ENCODE results near the gene PPP1R9A.

GRCh38 chr7:95059842-95060313, 152.5 kb downstream of the PPP1R9A start:
- TF ChIP-seq EZH2 (IDR thresholded peaks at IDR 0.05; ENCODE audit: borderline replicate concordance, low read depth, low read length, severe bottlenecking): no peak
- TF ChIP-seq, protein P1, sequence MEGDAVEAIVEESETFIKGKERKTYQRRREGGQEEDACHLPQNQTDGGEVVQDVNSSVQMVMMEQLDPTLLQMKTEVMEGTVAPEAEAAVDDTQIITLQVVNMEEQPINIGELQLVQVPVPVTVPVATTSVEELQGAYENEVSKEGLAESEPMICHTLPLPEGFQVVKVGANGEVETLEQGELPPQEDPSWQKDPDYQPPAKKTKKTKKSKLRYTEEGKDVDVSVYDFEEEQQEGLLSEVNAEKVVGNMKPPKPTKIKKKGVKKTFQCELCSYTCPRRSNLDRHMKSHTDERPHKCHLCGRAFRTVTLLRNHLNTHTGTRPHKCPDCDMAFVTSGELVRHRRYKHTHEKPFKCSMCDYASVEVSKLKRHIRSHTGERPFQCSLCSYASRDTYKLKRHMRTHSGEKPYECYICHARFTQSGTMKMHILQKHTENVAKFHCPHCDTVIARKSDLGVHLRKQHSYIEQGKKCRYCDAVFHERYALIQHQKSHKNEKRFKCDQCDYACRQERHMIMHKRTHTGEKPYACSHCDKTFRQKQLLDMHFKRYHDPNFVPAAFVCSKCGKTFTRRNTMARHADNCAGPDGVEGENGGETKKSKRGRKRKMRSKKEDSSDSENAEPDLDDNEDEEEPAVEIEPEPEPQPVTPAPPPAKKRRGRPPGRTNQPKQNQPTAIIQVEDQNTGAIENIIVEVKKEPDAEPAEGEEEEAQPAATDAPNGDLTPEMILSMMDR (IDR thresholded peaks at IDR 0.05; ENCODE audit: borderline replicate concordance, extremely low read depth, low read length, poor library complexity, severe bottlenecking): no peak
